ENCODE measurements around the gene RAD51B.

RAD51B gene

DNA sequence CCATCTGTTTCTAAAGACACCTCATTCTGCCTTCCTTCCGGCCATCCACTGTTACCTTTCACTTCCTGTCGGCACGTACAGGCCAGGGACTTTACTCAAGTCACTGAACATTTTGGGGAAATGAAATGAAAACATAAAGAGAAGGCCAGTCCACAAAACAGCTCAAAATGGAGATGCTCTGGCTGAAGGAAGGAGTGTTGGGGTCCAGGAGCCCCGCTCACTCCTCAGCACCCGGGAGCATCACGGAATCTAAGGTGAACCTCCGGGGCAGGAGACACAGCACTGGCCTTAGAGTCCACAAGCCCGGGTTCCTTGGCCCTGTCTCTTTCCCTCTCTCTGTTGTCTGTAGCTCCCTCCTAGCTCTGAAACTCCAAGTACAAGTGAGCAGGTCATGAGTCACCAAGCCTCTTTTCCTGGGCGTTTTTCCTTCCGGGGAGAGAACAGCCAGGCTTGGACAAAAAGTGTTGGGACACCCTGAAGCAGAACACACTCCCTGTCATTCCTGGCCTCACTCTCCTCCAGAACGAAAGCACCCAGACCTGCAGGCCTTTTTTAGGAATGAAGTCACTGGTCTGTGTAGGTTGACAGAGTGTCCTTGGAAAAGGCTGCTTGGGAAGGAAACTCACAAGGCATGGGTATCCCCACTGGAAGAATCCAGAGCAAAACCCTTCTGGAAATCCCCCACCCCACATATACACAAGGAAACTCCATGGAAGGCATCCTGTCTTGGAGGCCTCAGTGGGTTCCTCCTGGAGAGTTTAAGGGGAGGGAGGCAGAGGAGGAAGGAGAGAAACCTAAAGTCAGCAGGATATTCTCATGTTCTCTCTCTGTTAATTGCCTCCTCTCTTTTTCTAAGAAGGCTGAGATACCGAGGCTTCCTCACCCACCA lies 728.0 kb downstream of the RAD51B start:
- no peak for DNase-seq

DNA sequence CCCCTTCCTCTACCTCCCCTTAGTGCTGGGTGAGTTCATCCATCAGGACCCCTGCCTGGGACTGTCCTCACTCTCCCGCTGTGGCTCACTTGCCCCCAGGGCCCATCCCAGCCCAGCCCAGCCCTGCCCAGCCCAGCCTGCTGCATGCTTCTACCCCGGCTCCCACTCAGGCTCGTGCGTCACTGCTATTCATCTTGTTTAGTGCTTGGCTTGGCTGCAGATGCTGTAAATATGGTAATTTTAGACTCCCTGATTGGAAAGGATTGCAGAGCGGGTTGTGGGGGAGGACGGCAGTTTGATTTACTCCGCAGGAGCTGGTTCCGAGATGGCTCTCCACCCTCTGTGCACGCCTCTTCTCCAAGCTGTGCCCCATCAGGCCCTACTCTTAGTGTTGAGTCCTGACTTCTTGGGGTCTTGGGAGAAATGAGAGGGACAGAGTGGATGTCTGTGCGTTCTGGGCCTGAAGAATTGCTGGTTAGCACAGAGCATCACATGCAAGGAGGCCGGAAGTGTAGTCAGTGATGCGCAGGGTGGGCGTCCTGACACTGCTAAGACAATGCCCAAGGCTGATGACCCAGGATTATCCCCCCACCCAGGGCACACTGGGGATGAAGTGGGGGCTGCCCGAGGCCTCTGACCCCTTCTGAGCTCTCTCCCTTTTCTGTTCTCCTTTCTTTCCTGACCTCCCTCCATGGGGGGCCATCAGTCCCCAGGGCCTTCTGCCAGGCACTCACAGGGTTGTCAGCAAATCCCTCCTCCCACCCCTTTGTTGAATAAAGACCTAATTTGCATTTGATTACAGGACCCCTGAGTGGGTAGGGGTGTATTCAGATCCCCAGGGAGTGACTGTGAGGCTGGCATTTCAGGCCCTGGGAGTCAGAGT lies 728.9 kb downstream of the RAD51B start:
- no peak for DNase-seq

- DNase-seq = no peak
Measured at GRCh38 chr14:68550338-68550715, 730.7 kb downstream of the RAD51B start.

- no peak for DNase-seq
Measured at GRCh38 chr14:68551045-68551683, 731.6 kb downstream of the RAD51B start.

- no peak for DNase-seq
Measured at GRCh38 chr14:68552075-68552474, 732.5 kb downstream of the RAD51B start.

- DNase-seq = no peak
Measured at GRCh38 chr14:68552602-68553001, 733.0 kb downstream of the RAD51B start.

- DNase-seq = no peak
Measured at GRCh38 chr14:68553311-68553710, 733.7 kb downstream of the RAD51B start.

GRCh38 chr14:68554231-68554630 lies 734.7 kb downstream of the RAD51B start:
- no peak for DNase-seq

- no peak for DNase-seq
Measured at GRCh38 chr14:68556253-68556652, 736.7 kb downstream of the RAD51B start.

GRCh38 chr14:68557648-68558047 lies 738.1 kb downstream of the RAD51B start:
- DNase-seq = no peak

- no peak for DNase-seq
Measured at GRCh38 chr14:68558096-68558495, 738.5 kb downstream of the RAD51B start.

- DNase-seq = no peak
Measured at GRCh38 chr14:68559949-68560348, 740.4 kb downstream of the RAD51B start.

GRCh38 chr14:68561531-68562007 lies 742.0 kb downstream of the RAD51B start:
- no peak for DNase-seq

- no peak for DNase-seq
Measured at GRCh38 chr14:68562911-68563250, 743.3 kb downstream of the RAD51B start.

DNA sequence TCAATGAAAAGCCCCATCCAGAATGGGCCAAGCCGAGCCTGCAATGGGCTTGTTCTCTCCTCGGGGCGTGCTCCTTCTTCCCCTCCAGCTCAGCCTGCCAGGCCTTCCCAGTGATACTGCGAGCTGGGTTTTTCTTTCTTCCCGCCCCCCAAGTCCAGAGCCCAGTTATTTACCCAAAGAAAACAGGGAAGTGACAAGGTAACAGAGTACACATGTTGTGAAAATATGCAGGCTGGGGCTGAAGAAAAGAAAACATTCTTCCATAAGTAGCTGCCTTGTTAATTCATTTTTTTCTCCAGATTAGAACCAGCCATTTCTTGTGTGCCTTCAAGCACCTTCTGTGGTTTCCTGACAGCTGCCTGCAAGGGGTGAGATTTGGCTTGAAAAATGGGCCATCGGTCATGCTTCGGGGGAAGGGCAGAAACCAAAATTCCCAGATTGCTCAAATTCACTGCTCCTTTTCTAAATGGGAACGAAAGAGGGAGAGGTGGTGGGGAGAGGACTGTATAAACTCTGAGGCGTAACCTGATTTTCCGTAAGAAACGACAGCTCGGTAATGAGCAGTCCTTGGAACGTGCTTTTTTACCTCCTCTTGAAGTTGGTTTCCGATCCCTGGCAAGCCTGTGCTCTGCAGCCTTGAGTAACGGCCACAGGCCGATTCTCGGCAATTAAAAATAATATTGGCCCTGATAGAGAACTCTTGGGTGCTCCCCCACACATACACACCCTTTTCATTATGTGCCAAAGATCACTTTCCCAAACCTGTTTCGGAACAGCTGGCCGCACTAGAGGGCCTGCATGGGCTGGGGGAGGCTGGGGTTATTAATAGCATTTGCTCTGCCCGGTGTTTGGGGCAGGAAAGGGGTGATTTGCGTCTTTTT lies 743.9 kb downstream of the RAD51B start:
- DNase-seq = no peak

GRCh38 chr14:68564191-68564825 lies 744.7 kb downstream of the RAD51B start:
- DNase-seq = no peak

GRCh38 chr14:68564826-68565759 lies 745.5 kb downstream of the RAD51B start:
- no peak for DNase-seq

- DNase-seq = no peak
Measured at GRCh38 chr14:68566075-68566474, 746.5 kb downstream of the RAD51B start.

- no peak for DNase-seq
Measured at GRCh38 chr14:68568907-68569897, 749.6 kb downstream of the RAD51B start.
